HepG2 (cell line): ENCODE results near the gene GSPT1. TPM values are rescaled to one million over a fixed set of nuclear protein-coding genes. Genes with fewer than 3 reads are reported as not detected.
A peak's percentile ranks its signal among the peaks of the same experiment; 100 is the strongest.

Source experiments
- ATAC-seq: fragments of 200-7000 bp; cut with Tn5 transposase; 3 replicates; pipeline ENCODE4 v1.9.1; 2020; ENCODE audit warnings: mild to moderate bottlenecking, moderate library complexity
- BruUV-seq: library from RNA; stranded (reverse); fragments of 400-500 nt; replicated peaks from 2 replicates; lab custom pipeline; 2021; lab: Mats Ljungman, UMichigan
- CTCF ChIA-PET: fragments of 300-600 bp; formaldehyde crosslinking; extraction: SDS; loops from one replicate; lab custom pipeline; 2021; ENCODE audit warnings: low total read pairs, inconsistent platforms, low intra/inter-chr PET ratio; lab: Yijun Ruan, JAX
- POLR2A ChIA-PET: fragments of 350-600 bp; sonication (Branson Sonifier 250); formaldehyde crosslinking; loops from one replicate; lab custom pipeline; 2020; ENCODE audit warnings: antibody characterized with exemption, inconsistent platforms; lab: Yijun Ruan, JAX
- DNase-seq: peaks from one replicate; pipeline ENCODE4 v3.0.0-alpha.2; 2015; ENCODE audit warnings: low spot score
- FAIRE-seq: peaks from 3 replicates; lab custom pipeline; 2011; peaks lifted over from hg19 to GRCh38; lab: Jason Lieb, UNC
- H2AFZ ChIP-seq: one replicate; pipeline ENCODE4 v1.6.1; 2011; ENCODE audit warnings: low read length, inconsistent platforms
- H3K27ac ChIP-seq: fragments of 300-600 bp; 3 replicates; pipeline ENCODE4 v1.8.0; 2011; ENCODE audit warnings: mixed run types, mild to moderate bottlenecking, mixed read lengths, low read length, inconsistent platforms; ENCODE audit not compliant: insufficient read depth; ENCODE audit errors: extremely low read length
- H3K27me3 ChIP-seq, 2 experiments: fragments of 200-600 bp in 1 of 2; 2 replicates in 1 of 2; 3 replicates in 1 of 2; pipeline versions ENCODE4 v1.6.0 to v1.8.0; 2011; ENCODE audit warnings: low read length in 2 of 2, mild to moderate bottlenecking in 2 of 2, moderate library complexity in 2 of 2, inconsistent platforms in 1 of 2; ENCODE audit not compliant: insufficient read depth in 2 of 2, control insufficient read depth in 1 of 2
- H3K36me3 ChIP-seq, 2 experiments: fragments of 200-600 bp in 1 of 2; replicated peaks in 1 of 2; 2 replicates in 1 of 2; 3 replicates in 1 of 2; pipeline versions ENCODE4 v1.5.1 to v1.8.0; 2011; ENCODE audit warnings: low read length in 2 of 2, inconsistent platforms in 1 of 2; ENCODE audit not compliant: insufficient read depth in 2 of 2, control insufficient read depth in 1 of 2
- H3K4me1 ChIP-seq: 2 replicates; pipeline ENCODE4 v1.5.1; 2012; ENCODE audit warnings: low read length, inconsistent platforms; ENCODE audit not compliant: insufficient read depth
- H3K4me2 ChIP-seq: 2 replicates; pipeline ENCODE4 v1.6.0; 2011; ENCODE audit warnings: low read depth, low read length, inconsistent platforms
- H3K4me3 ChIP-seq, 3 experiments: fragments of 200-600 bp in 1 of 3; sonication (generic), shearing (Covaris generic) in 1 of 3; replicated peaks in 1 of 3; 2 replicates each; pipeline ENCODE4 v1.5.1; 2011 to 2016; ENCODE audit warnings: low read length in 3 of 3, inconsistent platforms in 2 of 3, low read depth in 2 of 3, mild to moderate bottlenecking in 2 of 3, control low read depth in 1 of 3, mixed read lengths in 1 of 3; ENCODE audit not compliant: insufficient read depth in 1 of 3
- H3K79me2 ChIP-seq: one replicate; pipeline ENCODE4 v1.6.1; 2011; ENCODE audit warnings: low read length, inconsistent platforms; ENCODE audit not compliant: insufficient read depth
- H3K9ac ChIP-seq: 2 replicates; pipeline ENCODE4 v1.6.0; 2011; ENCODE audit warnings: mild to moderate bottlenecking, low read depth, low read length, inconsistent platforms; ENCODE audit not compliant: insufficient read depth
- H3K9me3 ChIP-seq: 2 replicates; pipeline ENCODE4 v1.5.1; 2012; ENCODE audit warnings: mild to moderate bottlenecking, low read length
- H4K20me1 ChIP-seq: 2 replicates; pipeline ENCODE4 v1.6.0; 2011; ENCODE audit warnings: inconsistent platforms, mild to moderate bottlenecking, low read length, moderate library complexity; ENCODE audit not compliant: insufficient read depth
- AGO2 ChIP-seq: fragments of 200-400 bp; formaldehyde crosslinking; optimal IDR thresholded peaks from 2 replicates; pipeline ENCODE3; 2017; ENCODE audit warnings: mild to moderate bottlenecking, low read depth, low read length, moderate library complexity
- DR1 ChIP-seq: sonication (generic); formaldehyde crosslinking; IDR thresholded peaks from 2 replicates; pipeline ENCODE4 v1.8.0; 2021; ENCODE audit warnings: mild to moderate bottlenecking, missing genetic modification reagents, inconsistent platforms
- ETV5 ChIP-seq: IDR thresholded peaks from 2 replicates; pipeline ENCODE4 v1.6.1; 2018; ENCODE audit warnings: missing biosample characterization, missing genetic modification reagents, inconsistent platforms, borderline replicate concordance
- MAF1 ChIP-seq: sonication (generic); formaldehyde crosslinking; IDR thresholded peaks from 2 replicates; pipeline ENCODE4 v1.5.0; 2020; ENCODE audit warnings: missing genetic modification reagents, borderline replicate concordance
- MAFF ChIP-seq: IDR thresholded peaks from 2 replicates; pipeline ENCODE4 v1.6.1; 2011; ENCODE audit warnings: low read depth, low read length, improper control_type of control experiment
- MAFK ChIP-seq, 2 experiments: IDR thresholded peaks in 1 of 2; conservative IDR thresholded peaks in 1 of 2; 2 replicates each; pipeline ENCODE4 v1.6.1; 2011; ENCODE audit warnings: improper control_type of control experiment in 2 of 2, low read length in 2 of 2
- MBD4 ChIP-seq: IDR thresholded peaks from 2 replicates; pipeline ENCODE4 v1.6.1; 2012; ENCODE audit warnings: low read length, inconsistent platforms, borderline replicate concordance
- ZBED4 ChIP-seq: sonication (generic); formaldehyde crosslinking; IDR thresholded peaks from 2 replicates; pipeline ENCODE4 v1.4.0; 2020; ENCODE audit warnings: missing genetic modification reagents, borderline replicate concordance
- ZBTB38 ChIP-seq: sonication (generic); formaldehyde crosslinking; IDR thresholded peaks from 2 replicates; pipeline ENCODE4 v1.5.1; 2020; ENCODE audit warnings: mild to moderate bottlenecking, missing genetic modification reagents
- ZNF34 ChIP-seq: sonication (generic); formaldehyde crosslinking; IDR thresholded peaks from 2 replicates; pipeline ENCODE4 v1.4.0; 2020; ENCODE audit warnings: mild to moderate bottlenecking, missing genetic modification reagents, borderline replicate concordance
- WGBS: methylation state at CpG from one replicate; pipeline ENCODE4 v1.1.6; 2017; ENCODE audit warnings: low lambda C conversion rate; 5-methylcytosine and 5-hydroxymethylcytosine counted together
- in situ Hi-C: cut with HindIII; loops from 2 replicates; pipeline ENCODE4 v1.10.0; 2017; ENCODE audit warnings: low pct_unique_long_range_greater_than_20kb; ENCODE audit not compliant: extremely low pct_ligation_motif_present
- intact Hi-C: fragments of 100-400 bp; cut with micrococcal nuclease; formaldehyde crosslinking; loops from one replicate; pipeline ENCODE4 v1.10.0; 2022; ENCODE audit not compliant: unreplicated experiment
- polyA plus RNA-seq, 8 experiments: library from polyadenylated mRNA; depleted of rRNA in 3 of 8; stranded (reverse) in 7 of 8; unstranded in 1 of 8; fragments of >200 nt; fragmentation: Illumina TruSeq in 4 of 8; extraction: Trizol in 4 of 8; gene quantifications; 2 replicates each; pipeline versions ENCODE4 v1.2.1 to v1.2.3, GENCODE V29; 2011 to 2016; ENCODE audit warnings: low read depth in 4 of 8, missing spikeins in 1 of 8, mixed read lengths in 1 of 8; ENCODE audit not compliant: insufficient read depth in 1 of 8
- total RNA-seq, 5 experiments: library from RNA; depleted of rRNA; stranded (reverse); fragments of >200 nt; fragmentation: Illumina TruSeq; extraction: Trizol; gene quantifications; 2 replicates each; pipeline ENCODE4 v1.2.3, GENCODE V29; 2016; ENCODE audit warnings: low read depth in 1 of 5
- TF ChIP-seq, protein P1 (sequence below): IDR thresholded peaks from 2 replicates; pipeline ENCODE4 v1.6.1; 2012; ENCODE audit warnings: inconsistent platforms

Gene GSPT1
- total and polyA plus RNA-seq, 2 of the 13 experiments (the other 11 are each of a cell fraction or from before 2014, with no cell fraction given) = 120 to 316 TPM

DNA sequence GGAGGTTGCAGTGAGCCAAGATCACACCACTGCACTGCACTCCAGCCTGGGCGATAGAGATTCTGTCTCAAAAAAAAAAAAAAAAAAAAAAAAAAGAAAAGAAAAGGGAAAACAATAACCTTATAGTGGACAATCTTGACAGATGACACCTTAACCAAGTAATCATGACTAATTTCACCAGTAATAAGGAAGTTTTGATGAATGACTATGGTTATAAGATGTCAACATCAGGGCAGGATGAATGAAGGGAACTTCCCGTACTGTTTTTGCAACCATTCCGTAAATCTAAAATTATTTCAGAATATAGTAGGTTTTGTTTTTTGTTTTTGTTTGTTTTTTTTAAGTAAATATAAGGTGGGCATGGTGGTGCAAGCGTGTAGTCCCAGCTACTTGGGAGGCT is 23.0 kb downstream of the GSPT1 start:
- H3K36me3 ChIP-seq = peaks cover 50 to 79% of the 10 kb centered on the region in 2 experiments
- H4K20me1 ChIP-seq = no peaks in the 10 kb centered on the region
- FAIRE-seq (no peak), DNase-seq (no peak), ATAC-seq (no peak)
- no TSS peak for BruUV-seq
- POLR2A ChIA-PET = interaction anchor here (1.2 kb wide), 1 partner anchor 26 kb away, joined by 5 read pairs; no protein-coding TSS in a partner anchor
- no peak overlapping the region for H3K4me3 ChIP-seq
- intact Hi-C loops = no loop called here
- no peaks in the 10 kb centered on the region for H3K4me1 ChIP-seq
- no peak overlapping the region for H3K27ac ChIP-seq
- no peak overlapping the region for H2AFZ ChIP-seq
- H3K9ac ChIP-seq = no peak overlapping the region
- no peak for TF ChIP-seq MAF1 (CRISPR knock-in tag)
- TF ChIP-seq AGO2 = peak; percentile 31
- TF ChIP-seq, protein P1, sequence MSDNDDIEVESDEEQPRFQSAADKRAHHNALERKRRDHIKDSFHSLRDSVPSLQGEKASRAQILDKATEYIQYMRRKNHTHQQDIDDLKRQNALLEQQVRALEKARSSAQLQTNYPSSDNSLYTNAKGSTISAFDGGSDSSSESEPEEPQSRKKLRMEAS = no peak
- no peak for TF ChIP-seq DR1 (CRISPR knock-in tag)
- no peak for TF ChIP-seq MBD4
- no peak for TF ChIP-seq ZNF34 (CRISPR knock-in tag)
- no peak for TF ChIP-seq ZBTB38 (CRISPR knock-in tag)
- no peak for TF ChIP-seq ETV5 (CRISPR knock-in tag)
- TF ChIP-seq, all 625 proteins: peak for 1
- in situ Hi-C loops = no loop called here
- 89% methylated on average over 4 of the region's 4 CpGs for WGBS
- H3K9me3 ChIP-seq = no peaks in the 10 kb centered on the region
- H3K4me2 ChIP-seq = no peak overlapping the region
- H3K79me2 ChIP-seq = peaks cover 22% of the 10 kb centered on the region
- CTCF ChIA-PET = no interaction called here
- H3K27me3 ChIP-seq = no peaks in the 10 kb centered on the region

- H3K27ac ChIP-seq = no peak overlapping the region
- H3K4me3 ChIP-seq = no peak overlapping the region
- in situ Hi-C loops = no loop called here
- no peaks in the 10 kb centered on the region for H3K9me3 ChIP-seq
- CTCF ChIA-PET = no interaction called here
- H2AFZ ChIP-seq = no peak overlapping the region
- no peak for FAIRE-seq
- TF ChIP-seq MAFF (peak; percentile 68), MAFK (conservative IDR thresholded peaks at IDR 0.05 in 1 of 2, IDR thresholded peaks at IDR 0.05 in 1 of 2; ENCODE audit: low read length in 2 of 2) (peak; percentile 62 to 79), ZBED4 (CRISPR knock-in tag) (no peak)
- TF ChIP-seq, all 625 proteins: peak for 2
- no peaks in the 10 kb centered on the region for H3K4me1 ChIP-seq
- intact Hi-C loops = no loop called here
- peaks cover 5% of the 10 kb centered on the region for H3K79me2 ChIP-seq
- no peaks in the 10 kb centered on the region for H4K20me1 ChIP-seq
- no peaks in the 10 kb centered on the region for H3K27me3 ChIP-seq
- POLR2A ChIA-PET = no interaction called here
- WGBS = 95% methylated on average over 5 of the region's 5 CpGs
- no peak for DNase-seq
- TSS peak; percentile 40 for BruUV-seq
- H3K9ac ChIP-seq = no peak overlapping the region
- ATAC-seq = no peak
- H3K4me2 ChIP-seq = no peak overlapping the region
- peaks cover 53 to 78% of the 10 kb centered on the region in 2 experiments for H3K36me3 ChIP-seq
Measured at GRCh38 chr16:11890231-11890965, 25.4 kb downstream of the GSPT1 start.
